DMS79 treated with DMSO at 0.1 percent for 48 hours (cell line): Measurements from ENCODE around the gene SETBP1.
"Not testable (repeated sequence)": the region's sequence is repeated elsewhere in the genome, so short reads cannot be mapped to it uniquely, and the experiment has no call there.

ENCODE experiments used
- DNase-seq: peaks from one replicate; lab custom pipeline; 2025; lab: John Stamatoyannopoulos, UW

SETBP1 gene

DNA sequence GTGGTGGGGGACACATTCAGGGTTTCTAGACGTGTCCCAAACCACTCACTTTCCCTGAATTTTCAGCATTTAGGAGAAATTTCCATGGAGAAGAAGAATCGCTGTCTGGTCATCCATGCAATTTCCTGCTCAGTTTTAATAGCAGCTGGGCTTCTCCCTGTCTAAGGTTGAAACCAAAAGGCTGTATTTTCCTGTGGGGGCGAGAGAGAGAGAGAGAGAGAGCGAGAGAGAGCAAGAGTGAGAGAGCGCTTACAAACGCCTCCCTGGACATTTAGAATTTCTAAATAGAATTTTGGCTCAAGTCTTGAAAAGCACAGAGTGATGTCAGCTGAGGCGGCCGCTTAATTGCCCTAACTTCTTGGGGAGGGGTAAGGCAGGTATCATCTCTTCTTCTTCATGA, 110.8 kb downstream of the SETBP1 start:
- DNase-seq: no peak

DNA sequence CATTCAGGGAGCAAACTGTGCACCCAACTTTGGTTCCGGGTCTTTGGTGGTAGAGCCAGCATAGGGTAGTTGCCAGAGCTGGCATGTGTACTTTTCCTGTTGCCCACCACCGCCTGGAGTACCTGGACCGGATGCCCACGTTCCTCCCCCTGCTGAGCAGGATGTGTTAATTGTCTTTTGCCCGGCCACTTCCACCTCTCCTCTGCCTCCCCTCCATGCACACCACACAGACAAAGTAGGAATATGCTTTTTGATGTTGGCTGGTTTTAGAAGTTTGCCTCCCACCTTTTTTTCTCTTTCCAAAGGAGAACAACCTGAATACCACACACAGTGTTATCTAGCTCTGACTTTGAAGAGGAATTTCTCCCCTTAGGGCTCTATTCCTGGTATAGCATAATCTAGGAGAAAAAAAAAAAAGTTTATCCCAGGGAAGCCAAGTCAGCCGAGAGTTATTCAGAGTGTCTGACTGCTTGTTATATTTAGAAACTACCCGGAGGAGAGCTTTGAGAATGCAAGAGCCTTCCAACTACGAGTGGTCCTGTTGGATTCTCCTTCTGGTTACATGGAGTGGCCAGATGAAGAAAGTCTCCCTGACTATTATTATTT, 111.9 kb downstream of the SETBP1 start:
- no peak for DNase-seq

DNA sequence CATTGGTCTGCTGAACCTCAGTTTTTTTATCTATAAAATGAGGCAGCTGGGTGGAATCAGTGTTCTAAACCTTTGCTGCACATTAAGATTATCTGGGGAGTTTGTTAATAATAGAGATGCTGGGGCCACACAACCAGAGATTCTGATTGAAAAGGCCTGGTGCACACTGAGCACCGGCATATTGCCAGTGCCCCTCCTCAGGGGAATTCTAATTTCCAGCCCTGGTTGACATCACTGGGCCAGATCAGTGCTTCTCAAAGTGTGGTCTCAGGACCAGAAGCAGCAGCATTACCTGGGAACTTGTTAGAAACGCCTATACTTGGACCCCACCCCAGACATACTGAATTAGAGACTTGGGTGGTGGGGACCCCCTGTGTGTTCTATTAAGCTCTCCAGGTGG, 112.5 kb downstream of the SETBP1 start:
- no peak for DNase-seq

- no peak for DNase-seq
These were observed 113.0 kb downstream of the SETBP1 start for GRCh38 chr18:44793685-44794084.

DNA sequence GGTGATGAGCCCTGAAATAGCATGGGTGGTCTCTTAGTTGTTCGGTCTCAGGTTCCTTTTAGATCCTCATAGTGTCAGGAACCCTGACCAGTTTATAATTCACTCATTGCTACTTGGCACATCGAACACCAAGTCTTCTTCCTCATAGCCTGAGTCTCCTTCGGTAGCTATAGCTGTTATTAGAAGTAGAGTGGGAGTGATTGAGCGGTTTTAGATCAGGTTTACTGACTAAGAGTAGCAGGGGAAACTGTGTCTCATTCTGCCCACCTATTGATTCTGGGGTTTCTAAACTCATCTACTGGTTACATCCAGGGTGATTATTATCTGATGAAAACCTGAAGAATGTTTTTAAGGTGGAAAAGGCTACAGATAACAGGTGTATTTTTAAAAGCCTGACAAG, 114.6 kb downstream of the SETBP1 start:
- DNase-seq: no peak

DNA sequence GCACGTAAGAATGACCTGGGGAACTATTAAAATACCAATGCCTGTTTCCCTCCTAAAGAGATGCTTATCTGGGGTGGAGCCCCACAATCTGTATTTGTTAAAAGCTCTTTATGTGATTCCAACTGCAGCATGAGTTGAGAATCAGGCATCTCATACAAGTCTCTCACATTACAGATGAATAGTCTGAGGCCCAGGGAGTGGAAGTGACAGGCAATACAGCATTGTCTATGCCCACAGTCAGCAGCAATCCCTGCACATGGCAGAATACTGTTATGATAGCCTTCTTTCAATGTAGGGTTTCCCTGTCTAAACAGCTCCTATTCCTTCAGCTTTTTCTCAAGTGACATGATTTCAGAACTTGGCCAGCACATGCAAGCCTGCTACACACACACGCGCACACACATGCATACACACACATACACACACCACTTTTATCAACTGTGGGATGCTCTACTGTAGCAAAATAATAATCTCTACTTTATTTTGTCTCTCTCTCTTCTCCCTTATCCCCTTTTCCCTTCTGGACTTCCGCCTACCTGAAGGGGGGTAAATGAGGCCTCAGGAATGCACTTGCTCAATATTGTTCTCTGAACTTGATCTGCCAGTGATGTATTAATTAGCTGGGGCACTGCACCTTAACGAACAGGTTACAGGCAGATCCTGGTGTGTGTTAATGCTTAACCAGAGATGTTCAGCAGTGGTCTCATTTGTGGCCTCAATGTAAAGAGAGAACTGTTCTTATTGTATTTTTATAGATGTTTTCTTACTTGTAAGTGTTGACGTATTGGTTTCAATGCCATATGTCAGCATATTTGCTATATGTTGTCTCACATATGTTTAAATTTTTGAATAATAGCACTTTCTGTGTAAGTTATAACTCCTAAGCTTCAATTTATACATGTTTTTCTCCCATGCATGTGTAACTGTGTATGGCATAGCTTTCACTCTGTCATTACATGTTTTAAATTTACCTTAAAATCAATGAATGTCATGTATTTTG, 116.0 kb downstream of the SETBP1 start:
- no peak for DNase-seq

GRCh38 chr18:44798433-44799048, 117.9 kb downstream of the SETBP1 start:
- no peak for DNase-seq

- no peak for DNase-seq
These were observed 118.8 kb downstream of the SETBP1 start for GRCh38 chr18:44799382-44799906.

DNA sequence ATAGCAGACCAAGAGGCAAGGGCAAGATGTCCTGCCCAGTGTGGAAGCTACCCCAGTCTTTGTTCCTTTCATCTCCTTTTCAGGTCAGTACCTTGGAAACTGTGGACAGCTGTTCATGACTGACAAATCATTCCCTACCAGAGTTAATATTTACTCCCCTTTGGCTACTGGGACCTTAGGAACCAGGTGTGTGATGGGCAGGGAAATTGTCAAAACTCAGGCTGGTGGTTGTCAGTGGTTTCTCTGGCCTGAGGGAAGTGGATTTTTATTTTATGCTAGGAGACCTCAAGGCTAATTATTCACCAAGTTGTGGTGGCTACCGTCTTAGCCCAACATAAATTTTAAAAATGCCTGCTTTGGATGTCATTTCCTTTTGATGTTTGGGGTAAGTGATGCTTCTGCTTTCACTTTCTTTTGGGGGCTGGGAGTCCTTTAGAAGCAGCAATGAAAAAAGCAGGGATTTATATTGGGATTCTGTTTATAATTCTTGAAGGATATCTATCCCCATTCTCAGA, 119.3 kb downstream of the SETBP1 start:
- no peak for DNase-seq

- not testable (repeated sequence) for DNase-seq
These were observed 120.1 kb downstream of the SETBP1 start for GRCh38 chr18:44800766-44801165.

DNA sequence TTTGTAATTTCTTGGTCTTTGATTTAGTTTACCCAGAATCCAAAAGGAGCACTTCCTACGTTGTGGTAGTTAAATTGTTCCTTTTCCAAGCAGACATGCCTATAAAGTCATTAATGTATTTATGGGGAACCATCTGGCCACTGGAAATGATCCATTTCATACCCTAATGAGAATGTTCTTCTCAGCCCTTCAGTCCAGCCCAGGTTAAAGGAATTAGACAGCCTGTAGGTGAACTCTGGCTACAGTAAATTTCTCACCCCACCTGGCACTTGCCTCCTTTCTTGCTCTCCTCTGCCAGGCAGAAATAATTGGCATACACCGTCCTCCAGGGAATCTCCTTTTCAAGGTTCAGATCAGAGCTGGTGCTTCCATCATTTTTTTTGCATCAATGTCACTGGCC, 121.1 kb downstream of the SETBP1 start:
- no peak for DNase-seq

DNA sequence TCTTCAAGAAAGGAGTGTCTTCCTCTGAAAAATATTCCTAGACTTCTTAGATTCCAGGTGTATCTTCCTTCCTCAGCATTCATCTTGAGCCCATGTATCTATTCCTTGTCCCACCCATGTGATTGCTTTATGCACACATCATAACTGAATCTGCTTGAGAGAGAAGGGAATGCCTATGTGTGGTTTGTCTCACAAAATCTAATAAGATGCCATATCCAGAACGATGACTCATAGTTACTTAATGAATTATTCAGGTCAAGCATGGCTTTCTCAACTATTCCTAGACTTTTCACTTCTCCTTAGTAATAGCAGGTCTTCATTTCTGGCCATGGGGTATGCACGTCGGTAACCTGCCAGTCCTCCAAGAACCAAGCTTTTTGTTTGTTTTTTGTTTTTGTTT, 121.8 kb downstream of the SETBP1 start:
- no peak for DNase-seq

- no peak for DNase-seq
These were observed 122.4 kb downstream of the SETBP1 start for GRCh38 chr18:44803019-44803650.

- DNase-seq: no peak
These were observed 123.3 kb downstream of the SETBP1 start for GRCh38 chr18:44804033-44804432.

GRCh38 chr18:44805176-44805575, 124.5 kb downstream of the SETBP1 start:
- DNase-seq: no peak

DNA sequence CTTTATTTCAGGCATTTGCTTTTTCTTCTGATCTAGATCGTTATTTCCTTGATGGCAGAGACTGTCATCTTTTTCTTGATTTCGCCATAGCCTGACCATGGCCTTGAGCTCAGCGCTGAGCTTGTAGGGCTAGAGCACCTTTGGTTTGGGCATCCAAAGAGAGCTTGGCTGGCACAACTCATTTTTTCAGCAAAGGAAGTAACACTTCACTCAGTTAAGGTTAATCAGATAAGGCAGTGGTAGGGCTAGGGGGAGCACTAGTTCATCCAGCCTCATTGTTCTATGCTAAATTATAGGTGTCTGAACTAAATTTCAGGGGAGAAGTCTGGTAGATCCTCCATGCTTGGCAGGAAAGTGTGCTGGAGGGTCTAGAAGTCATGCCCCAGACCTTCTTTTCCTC, 125.0 kb downstream of the SETBP1 start:
- DNase-seq: no peak

- DNase-seq: no peak
These were observed 127.1 kb downstream of the SETBP1 start for GRCh38 chr18:44807766-44808165.

DNA sequence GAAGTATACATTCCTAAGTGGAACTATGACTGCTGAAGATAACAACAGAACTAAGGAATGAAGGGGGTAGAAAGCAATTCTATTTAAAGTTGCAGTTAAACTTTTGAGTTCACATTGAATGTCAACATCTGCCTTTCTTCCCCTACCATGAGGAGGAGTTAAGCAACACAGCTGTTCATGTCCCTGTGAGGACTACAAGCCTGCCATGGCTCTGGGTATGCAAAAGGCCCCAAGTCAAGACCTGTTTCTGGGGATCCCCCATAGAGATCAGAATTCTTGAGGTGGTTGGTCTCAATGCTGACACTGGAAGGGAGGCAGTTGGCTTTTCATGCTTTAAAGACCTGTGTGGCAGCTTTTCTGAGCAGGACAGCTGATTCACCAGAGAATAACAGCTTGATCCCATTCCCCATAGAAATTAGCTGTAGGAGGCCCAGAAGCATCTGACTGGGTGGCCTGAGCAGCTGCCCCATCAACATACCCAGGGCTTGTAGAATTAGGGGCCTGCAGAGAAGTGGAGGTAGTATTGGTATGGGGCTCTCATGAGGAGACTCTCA, 131.0 kb downstream of the SETBP1 start:
- DNase-seq: no peak

GRCh38 chr18:44812426-44812825, 131.7 kb downstream of the SETBP1 start:
- DNase-seq: no peak

DNA sequence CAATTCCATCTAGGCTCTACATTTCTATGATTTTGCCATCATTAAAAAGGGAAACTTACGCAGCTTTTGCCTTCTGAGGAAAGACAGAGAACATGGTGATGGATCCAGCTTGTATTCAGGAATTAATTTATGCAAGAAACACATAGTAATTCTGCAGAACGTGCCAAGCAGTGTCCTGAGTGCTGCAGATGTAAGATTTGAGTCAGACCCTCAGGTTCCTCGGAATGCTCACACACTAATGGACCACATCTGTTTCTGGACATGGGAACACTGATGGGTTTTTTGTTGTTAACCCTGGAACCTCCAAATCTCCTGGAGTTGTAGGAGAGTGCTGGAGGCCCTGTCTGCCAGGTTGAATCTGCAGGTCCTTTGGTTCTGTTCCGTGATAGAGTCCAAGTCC, 132.9 kb downstream of the SETBP1 start:
- no peak for DNase-seq

- no peak for DNase-seq
These were observed 134.4 kb downstream of the SETBP1 start for GRCh38 chr18:44815108-44815507.

- no peak for DNase-seq
These were observed 135.4 kb downstream of the SETBP1 start for GRCh38 chr18:44816050-44816449.
